ENCODE measurements around the gene SLC15A5.

Gene SLC15A5

GRCh38 chr12:16168078-16168477 is 109.4 kb downstream of the SLC15A5 start:
- no peak for DNase-seq

- DNase-seq: no peak
Measured at GRCh38 chr12:16166563-16167470, 110.7 kb downstream of the SLC15A5 start.

GRCh38 chr12:16165506-16165905 is 112.0 kb downstream of the SLC15A5 start:
- no peak for DNase-seq

- no peak for DNase-seq
Measured at GRCh38 chr12:16163901-16164300, 113.6 kb downstream of the SLC15A5 start.

- no peak for DNase-seq
Measured at GRCh38 chr12:16163146-16163545, 114.3 kb downstream of the SLC15A5 start.

GRCh38 chr12:16159571-16159970 is 117.9 kb downstream of the SLC15A5 start:
- no peak for DNase-seq

GRCh38 chr12:16158050-16158449 is 119.4 kb downstream of the SLC15A5 start:
- no peak for DNase-seq

- DNase-seq: no peak
Measured at GRCh38 chr12:16155938-16156337, 121.5 kb downstream of the SLC15A5 start.

- DNase-seq: no peak
Measured at GRCh38 chr12:16154990-16155389, 122.5 kb downstream of the SLC15A5 start.

- no peak for DNase-seq
Measured at GRCh38 chr12:16152885-16153673, 124.4 kb downstream of the SLC15A5 start.

- DNase-seq: no peak
Measured at GRCh38 chr12:16150276-16150675, 127.2 kb downstream of the SLC15A5 start.

GRCh38 chr12:16148938-16149337 is 128.5 kb downstream of the SLC15A5 start:
- no peak for DNase-seq

All from activated CD4-positive, CD25-positive, alpha-beta regulatory T cell treated with anti-CD3 and anti-CD28 coated beads, Interleukin-2, amount 50 U/mL, for 72 hours (primary cell).